CD4-positive, alpha-beta T cell treated with Interleukin-1 beta for 1 hour (primary cell): ENCODE results near the gene FAHD1.
"Not testable (repeated sequence)": the region's sequence is repeated elsewhere in the genome, so short reads cannot be mapped to it uniquely, and the experiment has no call there.

Experiments
- DNase-seq, 2 donors: peaks; one replicate each; pipeline ENCODE4 v3.0.0-alpha.2; 2020 to 2022

FAHD1 gene

GRCh38 chr16:1857433-1858097 lies 30.6 kb downstream of the FAHD1 start:
- DNase-seq = no peak

- no peak for DNase-seq
These were observed 31.3 kb downstream of the FAHD1 start for GRCh38 chr16:1858189-1858865.

GRCh38 chr16:1859650-1860049 lies 32.6 kb downstream of the FAHD1 start:
- no peak for DNase-seq

GRCh38 chr16:1861730-1862129 lies 34.7 kb downstream of the FAHD1 start:
- DNase-seq = no peak

- no peak for DNase-seq
These were observed 35.4 kb downstream of the FAHD1 start for GRCh38 chr16:1862394-1862793.

GRCh38 chr16:1863681-1864460 lies 36.9 kb downstream of the FAHD1 start:
- DNase-seq = peak in 1 of 2 donors; percentile 32

GRCh38 chr16:1865902-1866690 lies 39.1 kb downstream of the FAHD1 start:
- no peak for DNase-seq

GRCh38 chr16:1870365-1871082 lies 43.5 kb downstream of the FAHD1 start:
- no peak for DNase-seq

- peak; percentile 6 to 25 for DNase-seq
These were observed 45.1 kb downstream of the FAHD1 start, which contains the start of gene MEIOB for GRCh38 chr16:1871974-1872635. MEIOB (minus strand) TSS chr16:1872164; CDS start chr16:1868175, 3,989 bp downstream.

GRCh38 chr16:1874854-1875253 lies 47.8 kb downstream of the FAHD1 start:
- DNase-seq = no peak

- DNase-seq = not testable (repeated sequence)
These were observed 49.1 kb downstream of the FAHD1 start for GRCh38 chr16:1876066-1876465.

GRCh38 chr16:1876468-1876867 lies 49.5 kb downstream of the FAHD1 start:
- DNase-seq = no peak

GRCh38 chr16:1877089-1877488 lies 50.1 kb downstream of the FAHD1 start:
- DNase-seq = no peak

- DNase-seq = no peak
These were observed 50.8 kb downstream of the FAHD1 start for GRCh38 chr16:1877804-1878203.

- no peak for DNase-seq
These were observed 51.2 kb downstream of the FAHD1 start for GRCh38 chr16:1878256-1878655.
